ENCODE results near the gene TMC8.
"Not testable (repeated sequence)": the region's sequence is repeated elsewhere in the genome, so short reads cannot be mapped to it uniquely, and the experiment has no call there.

The TMC8 gene, protein sequence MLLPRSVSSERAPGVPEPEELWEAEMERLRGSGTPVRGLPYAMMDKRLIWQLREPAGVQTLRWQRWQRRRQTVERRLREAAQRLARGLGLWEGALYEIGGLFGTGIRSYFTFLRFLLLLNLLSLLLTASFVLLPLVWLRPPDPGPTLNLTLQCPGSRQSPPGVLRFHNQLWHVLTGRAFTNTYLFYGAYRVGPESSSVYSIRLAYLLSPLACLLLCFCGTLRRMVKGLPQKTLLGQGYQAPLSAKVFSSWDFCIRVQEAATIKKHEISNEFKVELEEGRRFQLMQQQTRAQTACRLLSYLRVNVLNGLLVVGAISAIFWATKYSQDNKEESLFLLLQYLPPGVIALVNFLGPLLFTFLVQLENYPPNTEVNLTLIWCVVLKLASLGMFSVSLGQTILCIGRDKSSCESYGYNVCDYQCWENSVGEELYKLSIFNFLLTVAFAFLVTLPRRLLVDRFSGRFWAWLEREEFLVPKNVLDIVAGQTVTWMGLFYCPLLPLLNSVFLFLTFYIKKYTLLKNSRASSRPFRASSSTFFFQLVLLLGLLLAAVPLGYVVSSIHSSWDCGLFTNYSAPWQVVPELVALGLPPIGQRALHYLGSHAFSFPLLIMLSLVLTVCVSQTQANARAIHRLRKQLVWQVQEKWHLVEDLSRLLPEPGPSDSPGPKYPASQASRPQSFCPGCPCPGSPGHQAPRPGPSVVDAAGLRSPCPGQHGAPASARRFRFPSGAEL

DNA sequence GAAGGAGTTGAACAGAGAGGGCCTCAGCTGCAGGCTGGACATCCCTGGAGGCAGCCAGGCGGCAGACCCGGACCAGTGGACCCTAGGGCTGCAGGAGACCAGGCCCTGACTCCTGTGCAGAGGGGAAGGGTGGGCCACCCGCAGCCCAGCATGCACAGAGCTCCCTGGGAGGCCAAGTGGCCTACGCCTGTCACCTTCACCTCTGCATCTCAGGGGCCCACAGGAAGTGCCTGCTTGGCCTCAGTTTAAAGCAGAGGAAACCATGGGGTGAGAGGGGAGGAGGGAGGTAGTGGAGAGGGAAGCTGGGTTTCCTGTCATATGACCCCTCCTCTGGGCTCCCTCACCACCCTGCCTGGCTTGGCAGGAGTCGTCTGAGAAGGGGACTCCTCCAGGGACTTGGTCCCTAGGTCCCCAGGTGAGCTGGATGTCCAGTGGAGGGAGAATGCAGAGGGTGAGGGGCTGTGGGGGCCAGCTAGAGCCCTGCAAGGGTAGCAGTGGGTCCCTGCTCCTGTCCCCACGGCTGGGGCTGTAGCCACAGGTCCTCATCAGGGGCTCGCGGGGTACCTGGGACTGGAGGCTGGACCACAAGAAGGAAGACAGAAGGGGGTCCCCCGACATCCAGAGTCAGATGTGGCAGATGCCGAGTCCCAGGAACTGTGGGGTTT is at the start of gene TMC8:
Gene TMC8 (plus strand): TSS at position 335 of the 665 bp plus-strand sequence. CDS start 818 bp downstream, outside the sequence.
- DNase-seq, result peak; percentile 81

DNA sequence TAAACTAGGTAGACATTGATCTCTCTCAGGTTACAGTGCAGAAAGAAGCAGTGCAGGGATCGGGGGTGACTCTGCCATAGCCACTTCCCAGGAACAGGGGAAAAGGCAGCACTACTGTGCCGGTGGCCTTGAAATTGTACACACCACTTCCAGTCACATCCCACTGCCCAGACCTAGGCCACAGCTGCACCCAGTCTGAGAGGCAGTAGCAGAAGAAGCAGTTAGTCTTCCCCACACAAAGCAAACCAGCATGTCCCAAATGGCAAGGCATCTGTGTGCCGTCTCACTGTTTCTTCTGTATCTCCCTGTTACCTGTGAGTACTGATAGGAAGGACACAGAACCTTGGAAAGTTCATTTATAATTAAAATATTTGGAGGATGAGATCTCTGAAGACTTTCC is 49.0 kb upstream of the TMC8 start:
- DNase-seq, result no peak

DNA sequence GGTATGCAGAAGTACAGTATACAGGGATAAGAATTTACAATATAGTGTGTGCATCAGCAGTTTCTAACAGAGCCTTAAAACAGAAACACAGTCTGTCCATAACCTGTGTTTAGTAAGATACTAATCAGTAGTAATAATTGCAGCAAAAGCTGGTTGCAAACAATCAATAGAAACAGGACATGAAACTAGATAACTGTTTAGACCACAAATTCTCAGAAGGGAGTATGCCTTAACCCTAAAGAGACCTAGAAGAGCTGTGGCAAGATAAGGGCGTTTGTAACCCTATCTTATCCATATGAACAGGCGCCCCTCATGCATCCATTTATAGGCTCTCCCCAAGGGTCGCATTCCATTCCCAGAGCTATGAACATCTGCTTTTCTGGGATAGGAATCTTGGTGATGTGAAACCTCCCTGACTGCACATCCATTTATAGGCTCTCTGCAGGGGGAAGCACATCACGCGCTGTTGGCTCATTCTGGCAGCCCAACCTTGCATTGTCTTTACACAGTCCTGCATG is 48.2 kb upstream of the TMC8 start:
- not testable (repeated sequence) for DNase-seq

DNA sequence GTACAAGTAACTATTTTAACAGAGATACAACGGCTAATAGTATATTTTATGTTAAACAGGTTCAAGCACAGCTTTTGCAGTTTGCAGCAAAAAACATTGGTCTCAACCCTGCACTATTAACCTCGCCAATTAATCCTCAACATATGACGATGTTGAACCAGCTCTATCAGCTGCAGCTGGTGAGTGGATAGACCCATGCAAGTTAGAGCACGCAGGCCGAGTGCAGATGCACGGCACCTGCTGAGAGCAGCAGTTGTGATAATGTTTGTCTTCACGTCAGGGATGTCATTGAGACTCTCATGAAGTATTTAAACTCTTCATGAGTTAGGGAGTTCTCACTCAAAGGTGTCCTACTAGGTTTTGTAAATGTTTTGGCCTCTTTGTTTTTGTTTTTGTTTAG is 47.6 kb upstream of the TMC8 start:
- no peak for DNase-seq

GRCh38 chr17:78086740-78087139 is 43.8 kb upstream of the TMC8 start:
- no peak for DNase-seq

- no peak for DNase-seq
These were observed 42.0 kb upstream of the TMC8 start for GRCh38 chr17:78088529-78088928.

GRCh38 chr17:78089576-78090281 is 40.8 kb upstream of the TMC8 start:
- no peak for DNase-seq

GRCh38 chr17:78092794-78093324 is 37.7 kb upstream of the TMC8 start:
- no peak for DNase-seq

DNA sequence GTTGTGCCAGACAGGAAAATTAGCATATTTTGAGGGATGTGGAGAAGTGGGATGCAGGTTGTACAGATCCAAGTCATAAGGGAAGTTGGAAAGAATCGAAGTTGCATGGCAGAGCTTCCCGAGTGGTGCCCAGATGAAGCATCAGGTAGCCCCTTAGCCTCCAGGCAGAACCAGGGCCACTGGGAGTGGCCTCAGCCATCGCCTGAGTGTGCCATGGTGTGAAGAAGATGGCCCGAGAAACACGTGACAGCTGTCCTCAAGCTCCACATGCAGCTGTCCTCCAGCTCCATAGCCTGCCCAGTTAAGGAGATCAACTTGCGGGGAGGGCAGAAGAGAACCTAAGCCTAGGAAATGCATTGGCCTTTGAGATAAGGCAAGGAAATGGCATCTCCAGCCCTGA is 35.5 kb upstream of the TMC8 start:
- DNase-seq, result no peak

DNA sequence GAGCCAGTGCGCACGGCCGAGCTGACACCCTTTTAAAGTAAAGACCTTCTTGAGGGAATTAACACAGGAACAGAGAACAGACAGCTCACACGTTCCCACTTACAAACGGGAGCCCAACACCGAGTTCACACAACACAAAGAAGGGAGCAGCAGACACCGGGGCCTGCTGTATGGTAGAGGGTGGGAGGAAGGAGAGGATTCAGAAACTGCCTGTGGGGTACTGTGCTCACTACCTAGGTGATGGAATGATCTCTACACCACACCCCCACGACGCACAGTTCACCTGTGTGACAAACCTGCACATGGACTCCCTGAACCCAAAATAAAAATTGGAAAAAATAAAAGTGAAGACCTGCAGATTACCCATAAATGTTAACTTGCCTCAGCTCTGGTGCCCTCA is 34.5 kb upstream of the TMC8 start:
- DNase-seq, result no peak

DNA sequence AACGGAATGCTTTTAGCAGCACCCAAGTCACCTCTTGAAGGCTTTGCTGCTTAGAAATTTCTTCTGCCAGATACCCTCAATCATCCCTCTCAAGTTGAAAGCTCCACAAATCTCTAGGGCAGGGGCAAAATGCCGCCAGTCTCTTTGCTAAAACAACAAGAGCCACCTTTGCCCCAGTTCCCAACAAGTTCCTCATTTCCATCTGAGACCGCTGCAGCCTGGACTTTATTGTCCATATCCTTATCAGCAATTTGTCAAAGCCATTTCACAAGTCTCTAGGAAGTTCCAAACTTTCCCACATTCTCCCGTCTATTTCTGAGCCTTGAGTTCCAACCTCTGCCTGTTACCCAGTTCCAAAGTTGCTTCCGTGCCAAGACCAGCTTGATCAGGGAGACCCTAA is 29.5 kb upstream of the TMC8 start:
- DNase-seq, result no peak

DNA sequence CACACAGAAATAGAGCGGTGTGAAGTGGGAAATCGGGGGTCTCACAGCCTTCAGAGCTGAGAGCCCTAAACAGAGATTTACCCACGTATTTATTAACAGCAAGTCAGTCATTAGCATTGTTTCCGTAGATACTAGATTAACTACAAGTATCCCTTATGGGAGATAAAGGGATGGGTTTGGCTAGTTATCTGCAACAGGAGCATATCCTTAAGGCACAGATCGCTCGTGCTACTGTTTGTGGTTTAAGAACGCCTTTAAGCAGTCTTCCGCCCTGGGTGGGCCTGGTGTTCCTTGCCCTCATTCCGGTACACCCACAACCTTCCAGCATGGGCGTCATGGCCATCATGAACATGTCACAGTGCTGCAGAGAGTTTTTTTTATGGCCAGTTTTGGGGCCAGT is 29.0 kb upstream of the TMC8 start:
- no peak for DNase-seq

- no peak for DNase-seq
These were observed 27.3 kb upstream of the TMC8 start for GRCh38 chr17:78103311-78103710.

DNA sequence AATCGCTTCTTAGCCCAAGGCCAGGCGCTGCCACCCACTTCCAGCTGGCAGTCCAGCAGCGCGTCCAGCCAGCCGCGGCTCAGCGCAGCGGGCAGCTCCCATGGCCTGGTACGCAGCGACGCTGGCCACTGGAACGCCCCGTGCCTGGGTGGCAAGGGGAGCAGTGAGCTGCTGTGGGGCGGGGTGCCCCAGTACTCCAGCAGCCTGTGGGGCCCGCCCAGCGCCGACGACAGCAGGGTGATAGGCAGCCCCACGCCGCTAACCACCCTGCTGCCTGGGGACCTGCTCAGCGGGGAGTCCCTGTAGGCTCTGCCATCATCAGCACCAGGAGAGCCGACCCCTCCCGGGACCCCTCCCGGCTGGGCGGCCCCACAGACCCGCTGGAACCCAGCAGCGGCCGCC is 26.0 kb upstream of the TMC8 start:
- no peak for DNase-seq

GRCh38 chr17:78105101-78105500 is 25.5 kb upstream of the TMC8 start:
- no peak for DNase-seq

- DNase-seq, result no peak
These were observed 25.0 kb upstream of the TMC8 start for GRCh38 chr17:78105551-78105950.

DNA sequence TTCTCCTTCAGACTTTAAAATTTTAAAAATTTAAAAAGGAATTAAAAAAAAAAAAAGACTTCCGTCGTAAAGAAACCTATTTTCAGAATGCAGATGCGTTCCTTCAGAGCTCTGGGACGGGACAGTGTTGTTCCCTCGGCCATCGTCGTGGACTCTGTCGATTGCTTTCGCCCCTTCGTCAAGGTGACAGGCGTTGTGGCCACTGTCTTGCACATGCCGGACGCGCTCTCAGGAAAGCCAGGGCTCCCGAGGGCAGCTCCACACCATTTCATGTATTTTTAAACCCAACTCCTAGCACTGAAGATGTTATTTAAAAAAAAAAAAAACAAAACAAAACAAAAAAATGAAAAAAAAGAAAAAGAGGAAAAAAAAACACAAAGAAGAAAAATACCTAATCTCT is 24.4 kb upstream of the TMC8 start:
- no peak for DNase-seq

DNA sequence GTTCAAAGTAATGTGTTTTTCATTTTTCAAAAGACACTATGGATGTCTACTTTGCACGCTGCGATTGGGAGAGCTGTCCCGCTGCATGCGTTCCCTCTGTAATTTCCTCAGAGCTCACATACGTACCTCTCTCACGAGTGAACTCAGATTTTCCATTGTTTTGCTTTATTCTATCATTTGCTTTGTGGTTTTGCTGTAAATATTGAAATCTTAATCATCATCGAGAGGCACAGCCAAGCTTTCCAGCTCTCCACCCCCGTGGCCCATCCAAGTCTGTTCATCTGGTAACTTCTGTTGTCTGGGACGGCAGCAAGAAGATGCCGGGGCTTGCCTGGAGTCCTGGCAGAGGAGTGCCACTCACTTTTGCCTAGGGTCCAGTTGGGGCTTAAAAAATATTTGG is 23.1 kb upstream of the TMC8 start:
- DNase-seq, result no peak

DNA sequence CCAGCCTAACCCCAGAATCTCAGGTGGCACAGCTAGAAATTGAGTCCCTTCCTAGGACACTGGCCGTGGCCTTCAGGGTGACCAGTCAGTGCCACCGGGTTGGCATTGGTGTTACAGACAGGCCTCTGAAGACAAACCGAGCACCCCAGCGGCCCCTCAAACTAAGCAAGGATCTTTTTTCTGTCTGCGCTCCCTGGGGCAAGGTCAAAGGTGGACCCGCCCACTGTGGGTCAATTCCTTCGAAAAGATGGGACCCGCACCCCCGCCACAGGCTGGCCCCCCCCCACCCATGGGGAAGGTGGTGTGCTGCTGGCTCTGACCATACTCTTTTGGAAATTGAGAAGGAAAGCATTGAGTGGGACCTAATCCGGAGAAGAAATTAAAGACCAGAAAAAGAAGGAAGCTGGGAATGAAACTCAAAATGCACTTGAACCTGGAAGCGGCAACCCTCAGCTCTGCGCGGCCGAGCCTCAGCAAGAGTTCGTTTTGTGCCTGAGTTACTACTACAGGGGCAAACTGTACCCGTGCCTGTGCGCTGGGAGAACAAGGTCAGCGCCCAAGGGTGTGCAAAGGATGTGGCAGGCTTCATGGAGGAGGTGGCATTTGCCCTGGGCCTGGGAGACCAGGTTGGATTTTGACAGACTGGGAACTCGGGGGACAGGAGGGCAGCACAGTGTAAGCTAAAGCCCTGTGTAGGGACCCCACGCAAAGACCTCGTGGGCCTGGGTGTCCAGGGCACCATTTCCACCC is 22.4 kb upstream of the TMC8 start:
- DNase-seq, result no peak

GRCh38 chr17:78108726-78109488 is 21.7 kb upstream of the TMC8 start:
- DNase-seq, result no peak

- DNase-seq, result no peak
These were observed 21.1 kb upstream of the TMC8 start for GRCh38 chr17:78109489-78109761.

Measured in CD4-positive, alpha-beta T cell treated with Interferon gamma for 1 hour (primary cell).